Endothelial cell of umbilical vein (primary cell): ENCODE results near the gene UTF1. TPM values are rescaled to one million over a fixed set of nuclear protein-coding genes. Genes with fewer than 3 reads are reported as not detected.

Experiments
- BruUV-seq: library from RNA; stranded (reverse); fragments of 400-500 nt; replicated peaks from 2 replicates; lab custom pipeline; 2021; lab: Mats Ljungman, UMichigan
- CTCF ChIA-PET: fragments of 300-600, 350-600 bp; sonication (Branson Sonifier 250); formaldehyde crosslinking; loops from one replicate; lab custom pipeline; 2021; ENCODE audit warnings: antibody characterized with exemption, inconsistent platforms; lab: Charles Lee
- POLR2A ChIA-PET: fragments of 300-600, 350-600 bp; sonication (Branson Sonifier 250); formaldehyde crosslinking; loops from one replicate; lab custom pipeline; 2021; ENCODE audit warnings: antibody characterized with exemption, inconsistent platforms; lab: Charles Lee
- DNase-seq: peaks from one replicate; pipeline ENCODE4 v3.0.0-alpha.2; 2011; ENCODE audit warnings: low read depth, low spot score
- FAIRE-seq: peaks from 2 replicates; lab custom pipeline; 2011; peaks lifted over from hg19 to GRCh38; lab: Jason Lieb, UNC
- H2AFZ ChIP-seq: 2 replicates; pipeline ENCODE4 v1.6.0; 2012; ENCODE audit warnings: low read depth, low read length, control low read depth, inconsistent platforms
- H3K27ac ChIP-seq: 2 replicates; pipeline ENCODE4 v1.5.1; 2011; ENCODE audit warnings: low read depth, mild to moderate bottlenecking, control low read depth, low read length, moderate library complexity; ENCODE audit not compliant: insufficient read depth
- H3K27me3 ChIP-seq, 2 experiments: 2 replicates each; pipeline versions ENCODE4 v1.6.0 to v1.6.1; 2011; ENCODE audit warnings: low read length in 2 of 2, mixed read lengths in 1 of 2; ENCODE audit not compliant: control insufficient read depth in 2 of 2, insufficient read depth in 2 of 2
- H3K36me3 ChIP-seq, 2 experiments: 2 replicates in 1 of 2; 3 replicates in 1 of 2; pipeline ENCODE4 v1.5.1; 2011; ENCODE audit warnings: low read length in 2 of 2, mild to moderate bottlenecking in 1 of 2, moderate library complexity in 1 of 2; ENCODE audit not compliant: control insufficient read depth in 2 of 2, insufficient read depth in 2 of 2; ENCODE audit errors: extremely low read depth in 1 of 2
- H3K4me1 ChIP-seq: 3 replicates; pipeline ENCODE4 v1.5.1; 2011; ENCODE audit warnings: mild to moderate bottlenecking, low read length; ENCODE audit not compliant: control insufficient read depth, insufficient read depth; ENCODE audit errors: extremely low read depth
- H3K4me2 ChIP-seq: 2 replicates; pipeline ENCODE4 v1.6.1; 2011; ENCODE audit warnings: low read length, control low read depth, mixed read lengths; ENCODE audit not compliant: insufficient read depth
- H3K4me3 ChIP-seq, 3 experiments: fragments of 200-600 bp in 1 of 3; sonication (generic), shearing (Covaris generic) in 1 of 3; replicated peaks in 1 of 3; 2 replicates each; pipeline ENCODE4 v1.5.1; 2011 to 2016; ENCODE audit warnings: control low read depth in 3 of 3, low read length in 3 of 3, mild to moderate bottlenecking in 2 of 3, inconsistent platforms in 1 of 3, low read depth in 1 of 3, moderate library complexity in 1 of 3; ENCODE audit not compliant: insufficient read depth in 1 of 3
- H3K79me2 ChIP-seq: 2 replicates; pipeline ENCODE4 v1.6.0; 2012; ENCODE audit warnings: low read length, inconsistent platforms; ENCODE audit not compliant: control insufficient read depth, insufficient read depth
- H3K9ac ChIP-seq: replicated peaks from 2 replicates; pipeline ENCODE3; 2011; ENCODE audit warnings: low read length, control low read depth; ENCODE audit not compliant: insufficient read depth; ENCODE audit errors: extremely low read depth
- H3K9me1 ChIP-seq: replicated peaks from 3 replicates; pipeline ENCODE4 v1.6.0; 2011; ENCODE audit warnings: mild to moderate bottlenecking, low read length; ENCODE audit not compliant: control insufficient read depth, insufficient read depth; ENCODE audit errors: extremely low read depth
- H3K9me3 ChIP-seq: replicated peaks from 2 replicates; pipeline ENCODE4 v1.5.1; 2012; ENCODE audit warnings: low read length, inconsistent platforms; ENCODE audit not compliant: control insufficient read depth, insufficient read depth
- H4K20me1 ChIP-seq: replicated peaks from 2 replicates; pipeline ENCODE3; 2011; ENCODE audit warnings: mild to moderate bottlenecking, low read length; ENCODE audit not compliant: control insufficient read depth, insufficient read depth; ENCODE audit errors: extremely low read depth
- CTCF ChIP-seq, 2 donors: IDR thresholded peaks; 1 replicate in 1 of 2; 2 replicates in 1 of 2; pipeline ENCODE4 v1.5.1; 2011; ENCODE audit warnings: low read length in 2 of 2, mild to moderate bottlenecking in 2 of 2, moderate library complexity in 2 of 2, control low read depth in 1 of 2, inconsistent platforms in 1 of 2, low read depth in 1 of 2; ENCODE audit not compliant: insufficient read depth in 1 of 2; ENCODE audit errors: extremely low read depth in 1 of 2
- EZH2 ChIP-seq: IDR thresholded peaks from 2 replicates; pipeline ENCODE4 v1.6.1; 2012; ENCODE audit warnings: borderline replicate concordance, low read depth, mild to moderate bottlenecking, moderate library complexity, low read length, inconsistent platforms; ENCODE audit not compliant: severe bottlenecking
- FOS ChIP-seq: IDR thresholded peaks from 2 replicates; pipeline ENCODE4 v1.6.1; 2011; ENCODE audit warnings: mild to moderate bottlenecking, low read length, moderate library complexity, borderline replicate concordance; ENCODE audit not compliant: insufficient read depth
- GATA2 ChIP-seq: IDR thresholded peaks from 2 replicates; pipeline ENCODE4 v1.7.0; 2011; ENCODE audit warnings: low read depth, mild to moderate bottlenecking, moderate library complexity, mixed read lengths, low read length; ENCODE audit not compliant: insufficient read length, insufficient read depth
- JUN ChIP-seq: IDR thresholded peaks from 2 replicates; pipeline ENCODE4 v1.6.1; 2011; ENCODE audit warnings: borderline replicate concordance, low read depth; ENCODE audit not compliant: insufficient read length, insufficient read depth
- MAX ChIP-seq: IDR thresholded peaks from 2 replicates; pipeline ENCODE4 v1.6.1; 2011; ENCODE audit not compliant: insufficient read depth, insufficient read length
- MYC ChIP-seq: IDR thresholded peaks from one replicate; pipeline ENCODE4 v1.6.1; 2011; ENCODE audit warnings: mild to moderate bottlenecking, low read depth, low read length
- POLR2A ChIP-seq: IDR thresholded peaks from 2 replicates; pipeline ENCODE4 v1.6.1; 2012; ENCODE audit warnings: low read depth, mild to moderate bottlenecking, control low read depth, low read length
- POLR2AphosphoS5 ChIP-seq: IDR thresholded peaks from 2 replicates; pipeline ENCODE4 v1.6.1; 2012; ENCODE audit warnings: low read depth, mild to moderate bottlenecking, control low read depth, low read length, moderate library complexity; ENCODE audit not compliant: insufficient read depth
- dilution Hi-C: fragments of 300-500 bp; cut with MboI; formaldehyde crosslinking; loops from one replicate; pipeline ENCODE4 v1.15.0; 2019; ENCODE audit warnings: low sequenced_read_pairs; ENCODE audit not compliant: extremely low pct_ligation_motif_present
- intact Hi-C: fragments of 100-400 bp; cut with micrococcal nuclease; formaldehyde crosslinking; loops from one replicate; pipeline ENCODE4 v1.10.0; 2022
- polyA plus RNA-seq, 4 experiments: library from polyadenylated mRNA; depleted of rRNA in 3 of 4; stranded (reverse) in 3 of 4; unstranded in 1 of 4; fragments of >200 nt; gene quantifications; 2 replicates each; pipeline versions ENCODE4 v1.2.1 to v1.2.3, GENCODE V29; 2011 to 2012; ENCODE audit warnings: missing spikeins in 1 of 4
- total RNA-seq: library from RNA; stranded (reverse); gene quantifications from 2 replicates; pipeline ENCODE4 v1.2.3, GENCODE V29; 2021

UTF1 gene
- total and polyA plus RNA-seq, 2 donors (not counting 3 experiments of a cell fraction or from before 2014, with no cell fraction given) = not detected

DNA sequence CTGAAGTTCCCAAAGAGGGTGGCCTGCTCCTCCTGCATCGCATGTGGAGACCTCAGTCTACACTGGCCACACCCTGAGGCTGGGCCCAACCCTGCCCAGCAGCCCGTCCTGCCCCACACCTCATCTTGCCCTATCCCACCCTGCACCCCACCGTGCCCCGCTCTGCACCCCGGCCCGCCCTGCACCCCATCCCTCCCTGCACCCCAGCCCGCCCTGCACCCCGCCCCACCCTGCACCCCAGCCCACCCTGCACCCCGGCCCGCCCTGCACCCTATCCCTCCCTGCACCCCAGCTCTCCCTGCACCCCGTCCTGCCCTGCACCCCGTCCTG, 22.2 kb downstream of the UTF1 start:
- Histone ChIP-seq H3K4me1 (peaks cover 1% of the 10 kb centered on the region), H3K4me3 (no peak overlapping the region), H3K36me3 (no peaks in the 10 kb centered on the region), H3K9me3 (no peaks in the 10 kb centered on the region), H3K27me3 (no peaks in the 10 kb centered on the region), H3K9me1 (no peaks in the 10 kb centered on the region), H3K4me2 (no peak overlapping the region), H3K27ac (no peak overlapping the region), H2AFZ (no peak overlapping the region), H3K79me2 (no peaks in the 10 kb centered on the region), H3K9ac (no peak overlapping the region), H4K20me1 (no peaks in the 10 kb centered on the region)
- FAIRE-seq (no peak), DNase-seq (no peak)
- CTCF ChIA-PET = no interaction called here
- no TSS peak for BruUV-seq
- POLR2A ChIA-PET = no interaction called here
- dilution Hi-C loops = no loop called here
- intact Hi-C loops = no loop called here
- TF ChIP-seq POLR2A (no peak), MYC (no peak), EZH2 (no peak), JUN (no peak), CTCF (IDR thresholded peaks at IDR 0.05; ENCODE audit: extremely low read depth in 1 of 2, insufficient read depth in 1 of 2, low read depth in 1 of 2, low read length in 2 of 2) (no peak), FOS (no peak), GATA2 (no peak), POLR2AphosphoS5 (no peak), MAX (no peak)
